Thyroid gland (tissue), 4 donors: ENCODE data around the gene ACSL1. TPM values are rescaled to one million over a fixed set of nuclear protein-coding genes. Genes with fewer than 3 reads are reported as not detected.

ENCODE experiments used
- DNase-seq, 2 donors: peaks; one replicate each; pipeline ENCODE4 v3.0.0-alpha.2; 2019
- H3K27ac ChIP-seq, 3 donors: fragments of 200-600 bp; sonication (generic); 1 replicate in 2 of 3; 2 replicates in 1 of 3; pipeline ENCODE4 v1.5.1; 2016 to 2019; ENCODE audit warnings: mild to moderate bottlenecking in 1 of 3, moderate library complexity in 1 of 3
- H3K27me3 ChIP-seq: fragments of 200-600 bp; sonication (generic); one replicate; pipeline ENCODE4 v1.5.1; 2019
- H3K36me3 ChIP-seq, 2 donors: fragments of 200-600 bp; sonication (generic); one replicate each; pipeline ENCODE4 v1.5.1; 2016 to 2019
- H3K4me1 ChIP-seq, 2 donors: fragments of 200-600 bp; sonication (generic); one replicate each; pipeline ENCODE4 v1.5.1; 2017 to 2019
- H3K4me3 ChIP-seq, 3 donors: fragments of 200-600 bp; sonication (generic); replicated peaks in 1 of 3; 1 replicate in 2 of 3; 2 replicates in 1 of 3; pipeline ENCODE4 v1.5.1; 2016; ENCODE audit warnings: mild to moderate bottlenecking in 1 of 3
- H3K9me3 ChIP-seq: fragments of 200-600 bp; sonication (generic); one replicate; pipeline ENCODE4 v1.5.1; 2017
- POLR2A ChIP-seq, 2 donors: fragments of 450-650 bp; IDR thresholded peaks; one replicate each; pipeline ENCODE4 v1.6.1; 2017; ENCODE audit warnings: antibody characterized with exemption in 2 of 2, mild to moderate bottlenecking in 2 of 2, moderate library complexity in 1 of 2
- WGBS, 2 donors: methylation state at CpG; one replicate each; pipeline ENCODE4 v1.1.5; 2017; 5-methylcytosine and 5-hydroxymethylcytosine counted together
- intact Hi-C: fragments of 100-400 bp; cut with DNase I; formaldehyde crosslinking; loops from one replicate; pipeline ENCODE4 v1.15.1; 2023
- total RNA-seq, 4 donors: library from RNA; depleted of rRNA; stranded (reverse); fragments of >200 nt; gene quantifications; one replicate each; pipeline ENCODE4 v1.2.3, GENCODE V29; 2016
- TF ChIP-seq, protein P1 (sequence below), 6 experiments: fragments of 200-600 bp in 3 of 6; fragments of 450-650 bp in 3 of 6; sonication (generic) in 3 of 6; IDR thresholded peaks; one replicate each; pipeline ENCODE4 v1.5.1; 2016 to 2019; ENCODE audit warnings: antibody characterized with exemption in 6 of 6, mild to moderate bottlenecking in 2 of 6, inconsistent platforms in 1 of 6, moderate library complexity in 1 of 6

Gene ACSL1
- total RNA-seq, 4 donors from 2014 or later, result 78.2 to 163 (median 112) TPM

DNA sequence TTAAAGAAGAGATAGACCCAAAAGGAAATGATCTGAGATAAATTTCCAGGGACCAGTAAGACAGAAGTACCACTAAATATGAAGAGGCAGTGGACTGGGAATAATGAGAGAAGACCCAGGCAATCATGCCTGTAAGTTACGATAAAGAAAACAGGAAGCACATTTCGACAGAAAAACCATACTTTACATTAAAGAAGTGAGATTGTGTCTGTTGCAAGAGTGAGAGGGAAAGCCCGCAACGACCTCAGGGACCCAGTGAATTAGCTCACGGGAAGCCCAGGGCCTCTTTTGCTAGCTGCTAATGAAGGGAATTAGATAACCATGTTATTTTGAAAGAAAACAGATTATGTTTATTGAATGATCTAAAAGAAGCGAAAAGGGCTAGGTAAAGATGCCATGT, 28.9 kb upstream of the ACSL1 start:
- Histone ChIP-seq H3K36me3 (no peaks in the 10 kb centered on the region), H3K9me3 (no peaks in the 10 kb centered on the region), H3K27me3 (no peaks in the 10 kb centered on the region), H3K4me1 (no peaks in the 10 kb centered on the region), H3K27ac (no peak overlapping the region), H3K4me3 (no peak overlapping the region)
- TF ChIP-seq, protein P1, sequence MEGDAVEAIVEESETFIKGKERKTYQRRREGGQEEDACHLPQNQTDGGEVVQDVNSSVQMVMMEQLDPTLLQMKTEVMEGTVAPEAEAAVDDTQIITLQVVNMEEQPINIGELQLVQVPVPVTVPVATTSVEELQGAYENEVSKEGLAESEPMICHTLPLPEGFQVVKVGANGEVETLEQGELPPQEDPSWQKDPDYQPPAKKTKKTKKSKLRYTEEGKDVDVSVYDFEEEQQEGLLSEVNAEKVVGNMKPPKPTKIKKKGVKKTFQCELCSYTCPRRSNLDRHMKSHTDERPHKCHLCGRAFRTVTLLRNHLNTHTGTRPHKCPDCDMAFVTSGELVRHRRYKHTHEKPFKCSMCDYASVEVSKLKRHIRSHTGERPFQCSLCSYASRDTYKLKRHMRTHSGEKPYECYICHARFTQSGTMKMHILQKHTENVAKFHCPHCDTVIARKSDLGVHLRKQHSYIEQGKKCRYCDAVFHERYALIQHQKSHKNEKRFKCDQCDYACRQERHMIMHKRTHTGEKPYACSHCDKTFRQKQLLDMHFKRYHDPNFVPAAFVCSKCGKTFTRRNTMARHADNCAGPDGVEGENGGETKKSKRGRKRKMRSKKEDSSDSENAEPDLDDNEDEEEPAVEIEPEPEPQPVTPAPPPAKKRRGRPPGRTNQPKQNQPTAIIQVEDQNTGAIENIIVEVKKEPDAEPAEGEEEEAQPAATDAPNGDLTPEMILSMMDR (IDR thresholded peaks at IDR 0.05), result no peak
- DNase-seq, result no peak
- intact Hi-C loops, result no loop called here
- 58 to 66% methylated on average over 6 of the region's 6 CpGs for WGBS, 2 donors

DNA sequence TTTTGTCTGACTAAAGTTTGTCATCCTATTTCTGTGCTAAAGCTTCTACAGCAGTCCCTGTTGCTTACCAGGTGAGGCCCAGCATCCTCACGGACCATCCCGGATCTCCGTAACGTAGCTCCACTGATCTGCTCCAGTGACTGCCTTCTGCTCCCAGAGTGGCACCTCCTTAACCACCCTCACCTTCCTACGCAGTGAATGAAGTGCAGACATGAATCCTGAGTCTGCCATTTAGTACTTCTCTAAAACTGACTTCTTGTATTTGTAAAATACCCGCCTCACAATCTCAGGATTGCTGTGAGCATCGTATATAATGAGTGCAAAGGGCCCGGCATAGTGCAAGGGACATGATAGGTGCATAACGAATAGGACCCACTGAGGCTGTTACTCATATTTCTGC, 27.7 kb upstream of the ACSL1 start:
- H3K9me3 ChIP-seq, result no peaks in the 10 kb centered on the region
- no peaks in the 10 kb centered on the region for H3K36me3 ChIP-seq
- no peak for DNase-seq
- 90 to 91% methylated on average over 9 of the region's 9 CpGs for WGBS, 2 donors
- intact Hi-C loops, result no loop called here
- no peaks in the 10 kb centered on the region for H3K4me1 ChIP-seq
- no peak overlapping the region for H3K4me3 ChIP-seq
- no peak overlapping the region for H3K27ac ChIP-seq
- TF ChIP-seq, protein P1 (IDR thresholded peaks at IDR 0.05), result no peak
- TF ChIP-seq POLR2A (IDR thresholded peaks at IDR 0.05), result no peak
- no peaks in the 10 kb centered on the region for H3K27me3 ChIP-seq

GRCh38 chr4:184851886-184852285, 26.1 kb upstream of the ACSL1 start:
- H3K27me3 ChIP-seq, result no peaks in the 10 kb centered on the region
- intact Hi-C loops, result no loop called here
- no peak for DNase-seq
- H3K4me3 ChIP-seq, result no peak overlapping the region
- H3K9me3 ChIP-seq, result no peaks in the 10 kb centered on the region
- H3K4me1 ChIP-seq, result no peaks in the 10 kb centered on the region
- 0 to 92% methylated on average over 1 of the region's 1 CpG for WGBS, 2 donors
- TF ChIP-seq, protein P1 (IDR thresholded peaks at IDR 0.05), result no peak
- TF ChIP-seq POLR2A (IDR thresholded peaks at IDR 0.05), result no peak
- H3K27ac ChIP-seq, result no peak overlapping the region
- H3K36me3 ChIP-seq, result no peaks in the 10 kb centered on the region

GRCh38 chr4:184851200-184851541, 25.4 kb upstream of the ACSL1 start:
- no peaks in the 10 kb centered on the region for H3K27me3 ChIP-seq
- no peak overlapping the region for H3K4me3 ChIP-seq
- DNase-seq, result no peak
- no peaks in the 10 kb centered on the region for H3K4me1 ChIP-seq
- H3K27ac ChIP-seq, result no peak overlapping the region
- 70 to 71% methylated on average over 3 of the region's 3 CpGs for WGBS, 2 donors
- no peaks in the 10 kb centered on the region for H3K36me3 ChIP-seq
- no peaks in the 10 kb centered on the region for H3K9me3 ChIP-seq
- TF ChIP-seq, protein P1 (IDR thresholded peaks at IDR 0.05), result no peak
- TF ChIP-seq POLR2A (IDR thresholded peaks at IDR 0.05), result no peak
- intact Hi-C loops, result no loop called here

- H3K4me1 ChIP-seq, result no peaks in the 10 kb centered on the region
- DNase-seq, result no peak
- no peaks in the 10 kb centered on the region for H3K9me3 ChIP-seq
- intact Hi-C loops, result no loop called here
- 79 to 85% methylated on average over 10 of the region's 10 CpGs for WGBS, 2 donors
- no peak overlapping the region for H3K4me3 ChIP-seq
- TF ChIP-seq POLR2A (IDR thresholded peaks at IDR 0.05), result no peak
- TF ChIP-seq, protein P1 (IDR thresholded peaks at IDR 0.05), result no peak
- H3K36me3 ChIP-seq, result no peaks in the 10 kb centered on the region
- H3K27me3 ChIP-seq, result no peaks in the 10 kb centered on the region
- no peak overlapping the region for H3K27ac ChIP-seq
These were observed 24.8 kb upstream of the ACSL1 start for GRCh38 chr4:184850431-184851199.
